ENCODE measurements around the gene SOHLH1. TPM values are rescaled to one million over a fixed set of nuclear protein-coding genes. Genes with fewer than 3 reads are reported as not detected.

SOHLH1 gene
- total and polyA plus RNA-seq, 2 donors (not counting 1 experiment from before 2014, with no cell fraction given) = not detected

DNA sequence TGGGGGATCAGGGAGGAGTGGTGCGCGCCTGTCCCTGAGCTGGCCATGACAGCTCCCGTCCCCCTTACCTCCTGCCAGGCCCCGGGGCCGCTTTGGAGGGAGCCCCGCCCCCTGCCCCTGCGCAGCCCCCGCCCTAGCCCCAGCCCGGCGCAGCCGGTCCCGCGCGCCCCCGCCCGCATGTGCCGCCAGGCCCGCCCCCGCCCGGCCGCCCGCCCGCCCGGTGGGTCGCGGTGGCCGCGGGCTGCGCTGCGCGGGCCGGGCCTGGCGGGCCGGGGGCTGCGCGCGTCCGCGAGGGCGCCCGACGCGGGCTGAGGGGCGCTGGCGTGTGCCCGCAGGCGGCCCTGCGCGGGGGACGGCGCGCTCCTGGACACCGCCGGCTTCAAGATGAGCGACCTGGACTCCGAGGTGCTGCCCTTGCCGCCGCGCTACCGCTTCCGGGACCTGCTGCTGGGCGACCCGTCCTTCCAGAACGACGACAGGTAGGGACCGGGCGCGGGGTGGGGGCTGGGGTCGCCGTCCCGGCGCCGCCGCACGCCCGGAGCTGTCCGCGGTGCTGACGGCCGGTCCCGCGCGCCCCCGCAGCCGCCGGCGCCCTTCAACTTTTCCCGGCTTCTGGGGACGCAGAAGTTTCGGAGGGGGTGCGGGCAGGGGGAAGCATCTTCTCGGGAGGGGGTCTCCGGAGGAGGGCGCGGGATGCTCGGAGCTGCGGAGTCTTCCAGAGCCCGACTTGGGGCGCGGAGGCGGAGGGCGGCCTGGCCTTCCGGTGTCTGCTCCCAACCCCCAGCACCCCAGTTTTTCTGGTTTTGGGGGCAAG lies 15.2 kb upstream of the SOHLH1 start:
- H3K79me2 ChIP-seq (ENCODE audit: control insufficient read depth, insufficient read depth, low read length) = no peaks in the 10 kb centered on the region
- H2AFZ ChIP-seq (ENCODE audit: low read length) = no peak overlapping the region
- no peaks in the 10 kb centered on the region for H4K20me1 ChIP-seq (ENCODE audit: control insufficient read depth, extremely low read depth, insufficient read depth, low read length)
- no peak overlapping the region for H3K4me3 ChIP-seq (replicated peaks in 1 of 4; ENCODE audit: control extremely low read depth in 1 of 4, insufficient read depth in 1 of 4, low read depth in 3 of 4, low read length in 4 of 4)
- H3K9me3 ChIP-seq (ENCODE audit: control insufficient read depth, insufficient read depth, low read depth, low read length) = no peaks in the 10 kb centered on the region
- TF ChIP-seq EZH2 (IDR thresholded peaks at IDR 0.05; ENCODE audit: low read length, missing control alignments) (no peak), CTCF (conservative IDR thresholded peaks at IDR 0.05 in 1 of 2, IDR thresholded peaks at IDR 0.05 in 1 of 2; ENCODE audit: low read depth in 1 of 2, low read length in 2 of 2) (no peak)
- no peak overlapping the region for H3K4me2 ChIP-seq (ENCODE audit: extremely low read depth, insufficient read depth, low read length)
- no peak overlapping the region for H3K9ac ChIP-seq (ENCODE audit: insufficient read depth, low read length)
- H3K27ac ChIP-seq (ENCODE audit: insufficient read depth, low read length) = no peak overlapping the region
- H3K36me3 ChIP-seq (ENCODE audit: control insufficient read depth, insufficient read depth, low read length) = no peaks in the 10 kb centered on the region
- no peaks in the 10 kb centered on the region for H3K4me1 ChIP-seq (ENCODE audit: control insufficient read depth, extremely low read depth, insufficient read depth, low read length)
- DNase-seq (ENCODE audit: low read depth in 2 of 2) = no peak
- peaks cover 8% of the 10 kb centered on the region for H3K27me3 ChIP-seq (ENCODE audit: control insufficient read depth, insufficient read depth, low read length)

GRCh38 chr9:135712613-135713295 lies 13.5 kb upstream of the SOHLH1 start:
- Histone ChIP-seq H3K9ac (ENCODE audit: insufficient read depth, low read length) (no peak overlapping the region), H2AFZ (ENCODE audit: low read length) (no peak overlapping the region), H3K27me3 (ENCODE audit: control insufficient read depth, insufficient read depth, low read length) (peaks cover 8% of the 10 kb centered on the region), H4K20me1 (ENCODE audit: control insufficient read depth, extremely low read depth, insufficient read depth, low read length) (no peaks in the 10 kb centered on the region), H3K4me1 (ENCODE audit: control insufficient read depth, extremely low read depth, insufficient read depth, low read length) (no peaks in the 10 kb centered on the region), H3K4me2 (ENCODE audit: extremely low read depth, insufficient read depth, low read length) (no peak overlapping the region), H3K36me3 (ENCODE audit: control insufficient read depth, insufficient read depth, low read length) (no peaks in the 10 kb centered on the region), H3K27ac (ENCODE audit: insufficient read depth, low read length) (no peak overlapping the region), H3K79me2 (ENCODE audit: control insufficient read depth, insufficient read depth, low read length) (no peaks in the 10 kb centered on the region), H3K9me3 (ENCODE audit: control insufficient read depth, insufficient read depth, low read depth, low read length) (no peaks in the 10 kb centered on the region), H3K4me3 (replicated peaks in 1 of 4; ENCODE audit: control extremely low read depth in 1 of 4, insufficient read depth in 1 of 4, low read depth in 3 of 4, low read length in 4 of 4) (no peak overlapping the region)
- DNase-seq (ENCODE audit: low read depth in 2 of 2) = no peak
- TF ChIP-seq EZH2 (IDR thresholded peaks at IDR 0.05; ENCODE audit: low read length, missing control alignments) = no peak
- TF ChIP-seq CTCF (conservative IDR thresholded peaks at IDR 0.05 in 1 of 2, IDR thresholded peaks at IDR 0.05 in 1 of 2; ENCODE audit: low read depth in 1 of 2, low read length in 2 of 2) = no peak

GRCh38 chr9:135711881-135712280 lies 12.6 kb upstream of the SOHLH1 start:
- DNase-seq (ENCODE audit: low read depth in 2 of 2) = no peak
- H3K9ac ChIP-seq (ENCODE audit: insufficient read depth, low read length) = no peak overlapping the region
- H3K4me2 ChIP-seq (ENCODE audit: extremely low read depth, insufficient read depth, low read length) = no peak overlapping the region
- H3K36me3 ChIP-seq (ENCODE audit: control insufficient read depth, insufficient read depth, low read length) = no peaks in the 10 kb centered on the region
- no peak overlapping the region for H2AFZ ChIP-seq (ENCODE audit: low read length)
- no peak overlapping the region for H3K4me3 ChIP-seq (replicated peaks in 1 of 4; ENCODE audit: control extremely low read depth in 1 of 4, insufficient read depth in 1 of 4, low read depth in 3 of 4, low read length in 4 of 4)
- H3K27me3 ChIP-seq (ENCODE audit: control insufficient read depth, insufficient read depth, low read length) = peaks cover 8% of the 10 kb centered on the region
- H3K79me2 ChIP-seq (ENCODE audit: control insufficient read depth, insufficient read depth, low read length) = no peaks in the 10 kb centered on the region
- no peaks in the 10 kb centered on the region for H4K20me1 ChIP-seq (ENCODE audit: control insufficient read depth, extremely low read depth, insufficient read depth, low read length)
- TF ChIP-seq CTCF (conservative IDR thresholded peaks at IDR 0.05 in 1 of 2, IDR thresholded peaks at IDR 0.05 in 1 of 2; ENCODE audit: low read depth in 1 of 2, low read length in 2 of 2) = no peak
- no peak for TF ChIP-seq EZH2 (IDR thresholded peaks at IDR 0.05; ENCODE audit: low read length, missing control alignments)
- H3K27ac ChIP-seq (ENCODE audit: insufficient read depth, low read length) = no peak overlapping the region
- H3K9me3 ChIP-seq (ENCODE audit: control insufficient read depth, insufficient read depth, low read depth, low read length) = no peaks in the 10 kb centered on the region
- no peaks in the 10 kb centered on the region for H3K4me1 ChIP-seq (ENCODE audit: control insufficient read depth, extremely low read depth, insufficient read depth, low read length)

Measured in fibroblast of lung (primary cell).